K562 (cell line): Measurements from ENCODE around the gene SLC25A44. TPM values are rescaled to one million over a fixed set of nuclear protein-coding genes. Genes with fewer than 3 reads are reported as not detected.
A peak's percentile ranks its signal among the peaks of the same experiment; 100 is the strongest.

Experiments used
- C11orf30 ChIP-seq: fragments of 450-650 bp; IDR thresholded peaks from 2 replicates; pipeline ENCODE4 v1.6.1; 2016; ENCODE audit warnings: low read depth, mild to moderate bottlenecking
- FOXJ2 ChIP-seq: fragments of 200-800 bp; sonication (Bioruptor generic); IDR thresholded peaks from 2 replicates; pipeline ENCODE4 v1.6.1; 2016; ENCODE audit warnings: missing genetic modification characterization, missing compliant biosample characterization
- KDM4B ChIP-seq, 2 experiments: fragments of 450-650 bp in 1 of 2; sonication (generic) in 1 of 2; IDR thresholded peaks; 2 replicates each; pipeline ENCODE4 v1.6.1; 2016 to 2017; ENCODE audit warnings: borderline replicate concordance in 2 of 2, antibody characterized with exemption in 1 of 2, low read depth in 1 of 2, mild to moderate bottlenecking in 1 of 2
- MAFF ChIP-seq: IDR thresholded peaks from 2 replicates; pipeline ENCODE4 v1.6.1; 2012; ENCODE audit warnings: low read length, improper control_type of control experiment
- NBN ChIP-seq: fragments of 450-650 bp; IDR thresholded peaks from 2 replicates; pipeline ENCODE4 v1.6.1; 2016; ENCODE audit warnings: low read depth, mild to moderate bottlenecking
- NCOR1 ChIP-seq: fragments of 450-650 bp; IDR thresholded peaks from 2 replicates; pipeline ENCODE4 v1.6.1; 2016; ENCODE audit warnings: mild to moderate bottlenecking, moderate library complexity
- NFE2 ChIP-seq: IDR thresholded peaks from 2 replicates; pipeline ENCODE4 v1.6.1; 2014; ENCODE audit warnings: antibody characterized with exemption, low read depth
- RBBP5 ChIP-seq: fragments of 200-600 bp; sonication (generic); IDR thresholded peaks from 2 replicates; pipeline ENCODE4 v1.6.1; 2012; ENCODE audit warnings: borderline replicate concordance, mild to moderate bottlenecking, low read length, control low read depth, inconsistent platforms; ENCODE audit not compliant: insufficient read depth, poor library complexity, severe bottlenecking
- RBM25 ChIP-seq: fragments of 200-400 bp; formaldehyde crosslinking; IDR thresholded peaks from 2 replicates; pipeline ENCODE4 v1.6.1; 2018; ENCODE audit warnings: low read length, low read depth, moderate library complexity; ENCODE audit not compliant: severe bottlenecking
- SMARCC2 ChIP-seq: fragments of 450-650 bp; IDR thresholded peaks from 2 replicates; pipeline ENCODE4 v1.6.1; 2017; ENCODE audit warnings: antibody characterized with exemption, moderate library complexity, mild to moderate bottlenecking, low read depth
- SP2 ChIP-seq: IDR thresholded peaks from 2 replicates; pipeline ENCODE4 v1.6.1; 2011; ENCODE audit warnings: mild to moderate bottlenecking, low read depth, low read length, moderate library complexity; ENCODE audit not compliant: poor library complexity, severe bottlenecking; ENCODE audit errors: extremely low read depth
- SPI1 ChIP-seq: IDR thresholded peaks from 2 replicates; pipeline ENCODE4 v1.6.1; 2011; ENCODE audit warnings: low read depth, low read length, control low read depth, borderline replicate concordance
- TARDBP ChIP-seq: fragments of 450-650 bp; IDR thresholded peaks from 2 replicates; pipeline ENCODE4 v1.6.1; 2016
- TEAD2 ChIP-seq: fragments of 450-650 bp; IDR thresholded peaks from 2 replicates; pipeline ENCODE4 v1.6.1; 2016; ENCODE audit warnings: missing genetic modification characterization, control low read depth, missing compliant biosample characterization
- TOE1 ChIP-seq, 2 experiments: fragments of 450-650 bp in 1 of 2; sonication (generic) in 1 of 2; formaldehyde crosslinking in 1 of 2; IDR thresholded peaks; 2 replicates each; pipeline versions ENCODE4 v1.7.1 to v1.8.0; 2016 to 2022; ENCODE audit warnings: borderline replicate concordance in 2 of 2, mild to moderate bottlenecking in 2 of 2, antibody characterized with exemption in 1 of 2, inconsistent platforms in 1 of 2, low read depth in 1 of 2, missing genetic modification reagents in 1 of 2, moderate library complexity in 1 of 2
- ZNF707 ChIP-seq: fragments of 250-450 bp; sonication (Bioruptor Pico); conservative IDR thresholded peaks from 2 replicates; pipeline ENCODE4 v1.8.0; 2022; ENCODE audit warnings: inconsistent platforms, mild to moderate bottlenecking, moderate library complexity
- polyA plus RNA-seq, 8 experiments: library from polyadenylated mRNA; depleted of rRNA in 4 of 8; stranded (reverse) in 5 of 8; unstranded in 3 of 8; fragments of >200 nt; fragmentation: Nextera tagmentation in 2 of 8; fragmentation: Illumina TruSeq in 1 of 8; extraction: Ambion mirVana in 2 of 8; extraction: Trizol in 1 of 8; gene quantifications; 2 replicates each; pipeline versions ENCODE4 v1.2.1 to v1.2.3, GENCODE V29; 2011 to 2014; ENCODE audit warnings: inconsistent platforms in 1 of 8, missing spikeins in 1 of 8
- total RNA-seq, 7 experiments: library from RNA; depleted of rRNA in 6 of 7; stranded (reverse); fragments of >200 nt in 6 of 7; fragmentation: Illumina TruSeq in 2 of 7; extraction: Trizol in 2 of 7; gene quantifications; 2 replicates each; pipeline versions ENCODE4 v1.2.1 to v1.2.3, GENCODE V29; 2011 to 2021; ENCODE audit warnings: low replicate concordance in 1 of 7
- TF ChIP-seq, protein P1 (sequence below): sonication (generic); formaldehyde crosslinking; IDR thresholded peaks from 2 replicates; pipeline ENCODE4 v1.8.0; 2022; ENCODE audit warnings: missing genetic modification reagents, mild to moderate bottlenecking, borderline replicate concordance
- TF ChIP-seq, protein P2 (sequence below): fragments of 450-650 bp; IDR thresholded peaks from 2 replicates; pipeline ENCODE4 v1.6.1; 2016
- TF ChIP-seq, protein P3 (sequence below): IDR thresholded peaks from 2 replicates; pipeline ENCODE4 v1.6.1; 2014; ENCODE audit warnings: antibody characterized with exemption

SLC25A44 gene
- total and polyA plus RNA-seq, 9 of the 15 experiments (the other 6 are each of a cell fraction or from before 2014, with no cell fraction given), result 4.4 to 22.8 (median 12.5) TPM

DNA sequence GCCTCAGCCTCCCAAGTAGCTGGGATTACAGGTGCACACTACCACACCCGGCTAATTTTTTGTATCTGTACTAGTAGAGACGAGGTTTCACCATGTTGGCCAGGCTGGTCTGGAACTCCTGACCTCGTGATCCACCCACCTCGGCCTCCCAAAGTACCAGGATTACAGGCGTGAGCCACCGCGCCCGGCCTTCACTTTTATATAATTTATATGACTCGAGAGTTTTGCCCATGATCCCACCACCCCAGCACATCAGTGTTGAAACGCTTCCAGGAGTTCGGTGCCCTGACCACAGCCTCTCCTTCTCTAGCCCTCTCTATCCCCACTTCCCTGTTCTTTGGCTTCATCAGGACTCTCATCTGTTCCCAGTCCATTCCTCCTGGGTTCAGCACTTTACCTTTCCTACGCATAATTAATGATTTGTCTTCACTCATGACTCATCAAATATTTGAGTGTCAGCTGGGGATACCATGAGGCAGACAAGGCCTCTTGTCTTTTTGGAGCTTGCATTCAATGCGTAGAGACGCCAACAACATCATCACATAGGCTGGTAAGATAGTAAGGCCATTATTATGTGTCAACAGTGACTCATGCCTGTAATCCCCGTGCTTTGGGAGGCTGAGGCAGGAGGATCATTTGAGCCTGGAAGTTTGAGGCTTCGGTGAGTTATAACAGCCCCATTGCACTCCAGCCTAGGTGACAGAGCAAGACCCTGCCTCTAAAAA lies 20.3 kb downstream of the SLC25A44 start (continued):
- peak; percentile 53; the same call in 1 of the 2 replicates for TF ChIP-seq TOE1 (IDR thresholded peaks at IDR 0.05; ENCODE audit: borderline replicate concordance)
- no peak for TF ChIP-seq TOE1 (CRISPR knock-in tag; IDR thresholded peaks at IDR 0.05; ENCODE audit: borderline replicate concordance, low read depth)
- TF ChIP-seq, protein P1, sequence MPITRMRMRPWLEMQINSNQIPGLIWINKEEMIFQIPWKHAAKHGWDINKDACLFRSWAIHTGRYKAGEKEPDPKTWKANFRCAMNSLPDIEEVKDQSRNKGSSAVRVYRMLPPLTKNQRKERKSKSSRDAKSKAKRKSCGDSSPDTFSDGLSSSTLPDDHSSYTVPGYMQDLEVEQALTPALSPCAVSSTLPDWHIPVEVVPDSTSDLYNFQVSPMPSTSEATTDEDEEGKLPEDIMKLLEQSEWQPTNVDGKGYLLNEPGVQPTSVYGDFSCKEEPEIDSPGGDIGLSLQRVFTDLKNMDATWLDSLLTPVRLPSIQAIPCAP (CRISPR knock-in tag), result no peak
- TF ChIP-seq TEAD2, result 0 out of 2 replicates have a peak, but pooled peaks have one; percentile 9
- no peak for TF ChIP-seq RBM25
- TF ChIP-seq, protein P2, sequence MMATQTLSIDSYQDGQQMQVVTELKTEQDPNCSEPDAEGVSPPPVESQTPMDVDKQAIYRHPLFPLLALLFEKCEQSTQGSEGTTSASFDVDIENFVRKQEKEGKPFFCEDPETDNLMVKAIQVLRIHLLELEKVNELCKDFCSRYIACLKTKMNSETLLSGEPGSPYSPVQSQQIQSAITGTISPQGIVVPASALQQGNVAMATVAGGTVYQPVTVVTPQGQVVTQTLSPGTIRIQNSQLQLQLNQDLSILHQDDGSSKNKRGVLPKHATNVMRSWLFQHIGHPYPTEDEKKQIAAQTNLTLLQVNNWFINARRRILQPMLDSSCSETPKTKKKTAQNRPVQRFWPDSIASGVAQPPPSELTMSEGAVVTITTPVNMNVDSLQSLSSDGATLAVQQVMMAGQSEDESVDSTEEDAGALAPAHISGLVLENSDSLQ, result peak; percentile 63
- no peak for TF ChIP-seq ZNF707 (CRISPR knock-in tag)
- 0 out of 2 replicates have a peak, but pooled peaks have one; percentile 30 for TF ChIP-seq SMARCC2
- TF ChIP-seq NFE2, result peak; percentile 84
- no peak for TF ChIP-seq KDM4B (IDR thresholded peaks at IDR 0.05; ENCODE audit: borderline replicate concordance in 2 of 2, low read depth in 1 of 2)
- no peak for TF ChIP-seq TARDBP
- TF ChIP-seq MAFF, result peak; percentile 89
- 0 out of 2 replicates have a peak, but pooled peaks have one; percentile 21 for TF ChIP-seq NBN
- peak; percentile 46; the same call in 1 of the 2 replicates for TF ChIP-seq SPI1
- no peak for TF ChIP-seq SP2
- TF ChIP-seq RBBP5, result peak; percentile 15
- peak; percentile 91 for TF ChIP-seq C11orf30
- TF ChIP-seq, protein P3, sequence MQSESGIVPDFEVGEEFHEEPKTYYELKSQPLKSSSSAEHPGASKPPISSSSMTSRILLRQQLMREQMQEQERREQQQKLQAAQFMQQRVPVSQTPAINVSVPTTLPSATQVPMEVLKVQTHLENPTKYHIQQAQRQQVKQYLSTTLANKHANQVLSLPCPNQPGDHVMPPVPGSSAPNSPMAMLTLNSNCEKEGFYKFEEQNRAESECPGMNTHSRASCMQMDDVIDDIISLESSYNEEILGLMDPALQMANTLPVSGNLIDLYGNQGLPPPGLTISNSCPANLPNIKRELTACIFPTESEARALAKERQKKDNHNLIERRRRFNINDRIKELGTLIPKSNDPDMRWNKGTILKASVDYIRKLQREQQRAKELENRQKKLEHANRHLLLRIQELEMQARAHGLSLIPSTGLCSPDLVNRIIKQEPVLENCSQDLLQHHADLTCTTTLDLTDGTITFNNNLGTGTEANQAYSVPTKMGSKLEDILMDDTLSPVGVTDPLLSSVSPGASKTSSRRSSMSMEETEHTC, result no peak
- 0 out of 2 replicates have a peak, but pooled peaks have one; percentile 18 for TF ChIP-seq FOXJ2 (tag)
- TF ChIP-seq NCOR1, result 0 out of 2 replicates have a peak, but pooled peaks have one; percentile 8
